WTC11 (cell line): ENCODE results near the gene WFDC2.

Source experiments
- FOXP1 ChIP-seq: sonication (generic); formaldehyde crosslinking; IDR thresholded peaks from 2 replicates; pipeline ENCODE4 v1.8.0; 2022; ENCODE audit warnings: missing genetic modification reagents, mild to moderate bottlenecking, moderate library complexity, borderline replicate concordance
- NFATC4 ChIP-seq: fragments of 250-450 bp; sonication (Bioruptor Pico); IDR thresholded peaks from 2 replicates; pipeline ENCODE4 v1.9.0; 2021; ENCODE audit warnings: mild to moderate bottlenecking
- SMAD3 ChIP-seq: sonication (generic); formaldehyde crosslinking; IDR thresholded peaks from 2 replicates; pipeline ENCODE4 v1.8.0; 2022; ENCODE audit warnings: missing genetic modification reagents, mild to moderate bottlenecking, borderline replicate concordance
- TCF7 ChIP-seq: sonication (generic); formaldehyde crosslinking; IDR thresholded peaks from 2 replicates; pipeline ENCODE4 v1.8.0; 2022; ENCODE audit warnings: mild to moderate bottlenecking, low read depth, missing genetic modification reagents, moderate library complexity
- TF ChIP-seq, protein P1 (sequence below): fragments of 200-600 bp; IDR thresholded peaks from 2 replicates; pipeline ENCODE4 v1.8.0; 2022; ENCODE audit warnings: antibody characterized with exemption
- TF ChIP-seq, protein P2 (sequence below): sonication (generic); formaldehyde crosslinking; conservative IDR thresholded peaks from 2 replicates; pipeline ENCODE4 v1.8.1; 2022; ENCODE audit warnings: mild to moderate bottlenecking, missing genetic modification reagents
- TF ChIP-seq, protein P3 (sequence below): sonication (generic); formaldehyde crosslinking; IDR thresholded peaks from 2 replicates; pipeline ENCODE4 v1.8.1; 2023; ENCODE audit warnings: mild to moderate bottlenecking, missing genetic modification reagents, moderate library complexity

DNA sequence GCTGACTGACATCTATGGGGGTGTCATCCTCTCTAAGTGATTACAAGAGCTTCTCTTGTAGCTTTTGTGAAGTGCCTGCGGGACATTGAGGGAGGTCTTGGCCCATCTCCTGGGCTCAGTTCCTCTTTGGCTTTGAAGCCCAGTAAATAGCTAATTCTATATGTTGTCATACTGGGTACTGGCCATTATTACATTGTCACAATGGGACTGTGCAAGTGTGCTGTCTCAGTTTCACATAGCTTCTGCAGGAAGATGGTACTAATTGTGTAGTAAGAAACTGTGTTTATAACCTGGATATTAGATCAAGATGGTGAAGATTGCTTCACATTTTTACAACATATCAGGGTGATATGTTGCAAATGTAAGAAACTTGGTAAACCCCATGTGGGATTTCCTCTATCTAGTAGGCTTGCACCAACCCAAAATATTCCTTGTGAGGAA is 26.0 kb downstream of the WFDC2 start:
- TF ChIP-seq, protein P1, sequence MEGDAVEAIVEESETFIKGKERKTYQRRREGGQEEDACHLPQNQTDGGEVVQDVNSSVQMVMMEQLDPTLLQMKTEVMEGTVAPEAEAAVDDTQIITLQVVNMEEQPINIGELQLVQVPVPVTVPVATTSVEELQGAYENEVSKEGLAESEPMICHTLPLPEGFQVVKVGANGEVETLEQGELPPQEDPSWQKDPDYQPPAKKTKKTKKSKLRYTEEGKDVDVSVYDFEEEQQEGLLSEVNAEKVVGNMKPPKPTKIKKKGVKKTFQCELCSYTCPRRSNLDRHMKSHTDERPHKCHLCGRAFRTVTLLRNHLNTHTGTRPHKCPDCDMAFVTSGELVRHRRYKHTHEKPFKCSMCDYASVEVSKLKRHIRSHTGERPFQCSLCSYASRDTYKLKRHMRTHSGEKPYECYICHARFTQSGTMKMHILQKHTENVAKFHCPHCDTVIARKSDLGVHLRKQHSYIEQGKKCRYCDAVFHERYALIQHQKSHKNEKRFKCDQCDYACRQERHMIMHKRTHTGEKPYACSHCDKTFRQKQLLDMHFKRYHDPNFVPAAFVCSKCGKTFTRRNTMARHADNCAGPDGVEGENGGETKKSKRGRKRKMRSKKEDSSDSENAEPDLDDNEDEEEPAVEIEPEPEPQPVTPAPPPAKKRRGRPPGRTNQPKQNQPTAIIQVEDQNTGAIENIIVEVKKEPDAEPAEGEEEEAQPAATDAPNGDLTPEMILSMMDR: no peak
- TF ChIP-seq TCF7 (no peak), NFATC4 (CRISPR knock-in tag) (no peak), FOXP1 (CRISPR knock-in tag) (no peak), SMAD3 (CRISPR knock-in tag) (no peak)
- TF ChIP-seq, protein P2, sequence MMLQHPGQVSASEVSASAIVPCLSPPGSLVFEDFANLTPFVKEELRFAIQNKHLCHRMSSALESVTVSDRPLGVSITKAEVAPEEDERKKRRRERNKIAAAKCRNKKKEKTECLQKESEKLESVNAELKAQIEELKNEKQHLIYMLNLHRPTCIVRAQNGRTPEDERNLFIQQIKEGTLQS (CRISPR knock-in tag): no peak
- TF ChIP-seq, protein P3, sequence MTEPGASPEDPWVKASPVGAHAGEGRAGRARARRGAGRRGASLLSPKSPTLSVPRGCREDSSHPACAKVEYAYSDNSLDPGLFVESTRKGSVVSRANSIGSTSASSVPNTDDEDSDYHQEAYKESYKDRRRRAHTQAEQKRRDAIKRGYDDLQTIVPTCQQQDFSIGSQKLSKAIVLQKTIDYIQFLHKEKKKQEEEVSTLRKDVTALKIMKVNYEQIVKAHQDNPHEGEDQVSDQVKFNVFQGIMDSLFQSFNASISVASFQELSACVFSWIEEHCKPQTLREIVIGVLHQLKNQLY (CRISPR knock-in tag): no peak
